Right renal pelvis (tissue), 4 donors: ENCODE data around the gene FMNL2. TPM values are rescaled to one million over a fixed set of nuclear protein-coding genes. Genes with fewer than 3 reads are reported as not detected.
"Not testable (repeated sequence)": the region's sequence is repeated elsewhere in the genome, so short reads cannot be mapped to it uniquely, and the experiment has no call there.

Source experiments
- DNase-seq, 4 donors: peaks; one replicate each; pipeline ENCODE4 v3.0.0-alpha.2; 2013; ENCODE audit warnings: low read depth in 4 of 4, low spot score in 3 of 4, missing footprints in 1 of 4
- polyA plus RNA-seq, 4 donors: library from polyadenylated mRNA; unstranded; fragments of 120-200 nt; gene quantifications; one replicate each; pipeline ENCODE4 v1.2.1, GENCODE V29; 2013; ENCODE audit not compliant: insufficient read length in 4 of 4

Gene FMNL2
- polyA plus RNA-seq, 4 donors, result 87.8 to 108 (median 103) TPM

- DNase-seq, result no peak
Observed at GRCh38 chr2:152466980-152467676, 132.2 kb downstream of the FMNL2 start.

- DNase-seq, result no peak
Observed at GRCh38 chr2:152467677-152468410, 132.9 kb downstream of the FMNL2 start.

GRCh38 chr2:152468899-152469692 lies 134.1 kb downstream of the FMNL2 start:
- no peak for DNase-seq

- no peak for DNase-seq
Observed at GRCh38 chr2:152470861-152471854, 136.2 kb downstream of the FMNL2 start.

GRCh38 chr2:152472481-152472887 lies 137.5 kb downstream of the FMNL2 start:
- no peak for DNase-seq

DNA sequence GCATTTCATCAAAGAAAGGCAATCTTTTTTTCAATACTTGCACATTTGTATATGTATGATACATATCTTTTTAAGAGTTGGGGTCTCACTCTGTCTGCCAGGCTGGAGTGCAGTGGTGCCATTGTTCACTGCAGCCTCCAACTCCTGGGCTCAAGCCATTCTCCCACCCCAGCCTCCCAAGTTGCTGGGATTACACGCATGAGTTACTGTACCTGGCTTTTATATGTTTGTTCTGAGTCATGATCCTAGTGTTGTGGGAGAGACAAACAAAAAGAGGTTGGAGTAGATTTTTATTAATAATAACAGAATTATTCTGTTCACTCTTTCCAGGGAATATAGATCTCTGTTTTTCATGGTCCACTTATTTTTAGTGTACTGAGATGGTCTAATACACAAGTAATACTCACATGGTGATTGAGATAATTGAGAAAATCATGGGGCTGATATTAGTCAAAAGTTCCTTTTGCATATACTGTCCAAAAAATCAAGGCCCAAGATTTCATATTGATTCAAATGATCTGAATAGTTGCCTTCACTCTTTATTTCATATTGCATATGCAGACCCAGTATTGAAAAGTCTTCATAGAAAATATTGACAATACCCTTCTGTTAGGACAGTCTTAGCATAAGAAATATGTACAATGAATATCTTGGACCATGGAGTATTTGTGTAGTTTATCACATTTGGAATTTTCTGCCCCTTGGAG lies 138.3 kb downstream of the FMNL2 start:
- no peak for DNase-seq

- not testable (repeated sequence) for DNase-seq
Observed at GRCh38 chr2:152474523-152474922, 139.5 kb downstream of the FMNL2 start.

DNA sequence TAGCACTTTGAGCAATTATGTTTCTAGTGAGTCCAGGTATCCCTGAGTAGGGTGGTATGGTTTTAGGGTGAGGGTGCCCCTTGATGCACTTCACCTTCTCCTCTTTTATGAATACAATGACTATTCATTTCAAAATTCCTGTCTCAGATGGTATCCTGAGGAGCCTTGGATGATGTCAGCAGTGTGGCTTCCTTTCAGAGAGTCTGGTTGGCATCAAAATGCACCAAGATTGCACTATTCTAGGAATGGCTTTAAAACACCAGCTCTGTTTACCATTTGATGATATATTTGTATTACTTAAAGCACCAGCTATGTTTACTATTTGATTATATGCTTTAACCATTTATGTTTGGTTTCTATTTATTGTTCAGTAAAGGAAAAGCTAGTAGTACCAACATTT lies 141.0 kb downstream of the FMNL2 start:
- no peak for DNase-seq

- DNase-seq, result no peak
Observed at GRCh38 chr2:152477347-152478092, 142.5 kb downstream of the FMNL2 start.

DNA sequence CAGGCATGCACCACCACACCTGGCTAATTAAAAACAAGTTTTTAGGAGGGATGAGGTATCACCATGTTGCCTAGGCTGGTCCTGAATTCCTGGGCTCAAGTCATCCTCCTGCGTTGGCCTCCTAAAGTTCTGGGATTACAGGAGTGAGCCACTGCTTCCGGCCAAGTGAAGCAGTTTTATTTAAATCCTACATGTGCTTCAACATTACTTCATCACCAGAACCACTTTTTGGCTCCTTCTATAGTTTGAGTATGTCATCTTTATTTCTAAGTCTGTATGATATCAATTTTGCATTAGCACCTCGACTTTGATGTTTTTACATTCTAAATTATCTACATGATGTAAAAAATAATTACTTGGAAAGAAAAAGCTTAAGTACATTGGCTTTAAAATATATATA lies 144.3 kb downstream of the FMNL2 start:
- DNase-seq, result no peak

GRCh38 chr2:152480821-152481399 lies 145.9 kb downstream of the FMNL2 start:
- no peak for DNase-seq

GRCh38 chr2:152481881-152482583 lies 147.1 kb downstream of the FMNL2 start:
- DNase-seq, result no peak

DNA sequence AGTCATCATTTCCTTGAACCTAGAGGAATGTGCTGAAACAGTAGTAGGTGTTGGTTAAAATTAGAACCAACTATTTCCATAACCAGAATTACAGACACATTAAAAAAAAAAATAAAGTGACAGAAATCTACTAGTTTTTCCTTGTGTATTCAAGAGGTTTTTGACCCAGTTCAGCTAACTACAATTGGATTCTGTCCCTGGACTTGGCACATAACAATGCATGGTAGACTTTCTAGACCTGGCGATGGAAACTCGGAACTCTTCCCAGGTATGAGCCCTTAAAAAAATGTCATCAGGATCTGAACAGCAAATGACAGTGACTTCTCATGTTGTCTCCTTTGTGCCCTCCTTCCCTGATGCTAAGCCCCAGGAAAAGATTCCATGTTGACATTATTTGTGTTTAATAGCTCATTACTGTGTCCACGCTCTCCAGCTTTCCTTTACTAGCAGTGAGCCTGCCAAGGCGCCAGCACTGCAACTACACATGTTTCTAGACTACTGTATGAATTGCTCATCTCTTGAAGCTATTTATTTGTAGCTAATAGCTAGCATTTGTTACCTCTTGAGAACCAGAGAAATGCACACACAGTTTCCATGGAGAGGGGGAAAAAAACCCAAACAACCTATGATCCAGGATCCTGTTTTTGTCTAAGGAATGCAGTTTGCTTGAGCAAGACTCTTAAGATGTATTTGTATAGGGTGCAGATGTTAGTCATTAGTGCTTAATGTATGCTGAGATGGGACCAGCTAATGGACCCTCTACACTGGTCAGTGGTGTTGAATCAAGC lies 148.5 kb downstream of the FMNL2 start:
- DNase-seq, result no peak

DNA sequence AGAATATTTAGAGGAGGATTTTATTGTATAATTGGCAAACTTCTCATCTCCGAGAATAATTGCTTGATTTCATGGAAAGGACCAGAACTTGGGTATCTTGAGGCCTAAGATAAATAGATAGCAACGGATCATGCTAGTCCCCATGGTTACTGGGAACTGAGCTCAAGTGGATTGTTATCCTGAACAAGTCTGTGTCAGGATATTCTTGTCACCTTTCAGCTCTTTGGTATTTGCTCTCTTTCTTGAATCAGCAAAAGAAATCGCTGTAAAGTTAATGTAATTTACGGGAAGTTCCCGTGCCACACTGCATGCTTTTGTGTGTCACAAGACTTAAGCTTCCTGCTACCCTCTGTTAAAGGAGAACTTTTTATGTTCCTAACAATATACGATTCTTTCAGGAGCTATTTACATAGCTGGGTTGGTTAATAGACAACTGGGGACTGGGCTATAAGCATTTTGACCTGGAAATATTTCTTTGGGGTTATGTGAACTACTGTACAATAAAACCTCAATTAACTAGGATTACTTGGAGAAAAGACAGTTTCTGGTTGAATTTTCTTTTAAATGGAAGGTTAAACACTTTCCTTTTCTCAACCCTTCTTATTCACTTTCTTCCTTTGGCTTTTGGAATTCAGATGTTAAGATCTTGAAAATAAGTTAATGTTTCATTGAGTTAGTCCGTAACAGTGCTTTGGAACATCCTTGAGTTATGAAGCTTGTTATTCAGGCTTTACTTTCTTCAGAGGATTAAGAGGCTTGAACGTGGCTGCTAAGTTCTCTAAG lies 151.2 kb downstream of the FMNL2 start:
- peak in 1 of 4 donors; percentile 41 for DNase-seq

GRCh38 chr2:152486737-152487400 lies 151.9 kb downstream of the FMNL2 start:
- no peak for DNase-seq

DNA sequence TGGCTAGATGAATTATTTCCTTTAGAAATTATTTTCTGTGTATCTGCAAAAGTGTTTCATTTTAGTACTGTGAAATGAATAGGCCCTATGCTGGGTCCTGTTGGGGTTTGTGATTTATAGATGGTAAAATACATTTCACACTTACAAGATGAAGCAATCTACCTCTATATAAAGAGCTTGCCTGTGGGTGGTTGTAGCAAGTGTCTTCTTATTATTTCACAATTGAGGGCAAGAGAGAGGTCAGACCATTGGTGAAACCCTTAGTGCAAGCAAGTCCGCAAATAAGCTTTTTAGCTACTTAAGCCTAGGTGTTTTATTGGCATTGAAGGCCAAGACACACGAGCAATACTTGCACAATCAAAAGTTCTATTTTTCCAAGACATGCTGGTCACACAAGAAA lies 153.1 kb downstream of the FMNL2 start:
- no peak for DNase-seq
